ENCODE measurements around the gene PDE1C.

Gene PDE1C

DNA sequence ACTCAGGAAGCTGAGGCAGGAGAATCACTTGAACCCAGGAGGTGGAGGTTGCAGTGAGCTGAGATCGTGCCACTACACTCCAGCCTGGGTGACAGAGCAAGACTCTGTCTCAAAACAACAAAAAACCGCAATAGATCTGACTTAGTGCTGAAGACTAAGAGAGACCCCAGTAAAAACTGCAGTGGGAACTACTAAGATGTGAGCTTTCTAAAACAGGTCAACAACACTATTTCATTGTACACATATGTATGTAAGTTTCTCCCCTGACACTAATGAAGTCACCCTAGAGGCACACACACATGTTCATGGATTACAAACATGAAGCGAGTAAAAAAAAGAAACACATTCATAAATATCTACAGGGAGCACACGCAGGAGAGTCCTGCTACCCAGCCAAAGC, 68.3 kb downstream of the PDE1C start:
- no peak for DNase-seq (ENCODE audit: extremely low spot score)
- TF ChIP-seq LEF1 (IDR thresholded peaks at IDR 0.05; ENCODE audit: borderline replicate concordance) (no peak), ELF4 (IDR thresholded peaks at IDR 0.05) (no peak), SP1 (IDR thresholded peaks at IDR 0.05) (no peak), SUZ12 (IDR thresholded peaks at IDR 0.05) (no peak), HDGF (IDR thresholded peaks at IDR 0.05; ENCODE audit: borderline replicate concordance) (no peak), ZNF384 (IDR thresholded peaks at IDR 0.05) (no peak), ARNT (IDR thresholded peaks at IDR 0.05) (no peak), FOXA1 (IDR thresholded peaks at IDR 0.05) (no peak), FOXM1 (IDR thresholded peaks at IDR 0.05; ENCODE audit: borderline replicate concordance) (no peak), FOXK2 (IDR thresholded peaks at IDR 0.05) (no peak), TARDBP (IDR thresholded peaks at IDR 0.05) (no peak), L3MBTL2 (conservative IDR thresholded peaks at IDR 0.05) (no peak)
- TF ChIP-seq, protein P1, sequence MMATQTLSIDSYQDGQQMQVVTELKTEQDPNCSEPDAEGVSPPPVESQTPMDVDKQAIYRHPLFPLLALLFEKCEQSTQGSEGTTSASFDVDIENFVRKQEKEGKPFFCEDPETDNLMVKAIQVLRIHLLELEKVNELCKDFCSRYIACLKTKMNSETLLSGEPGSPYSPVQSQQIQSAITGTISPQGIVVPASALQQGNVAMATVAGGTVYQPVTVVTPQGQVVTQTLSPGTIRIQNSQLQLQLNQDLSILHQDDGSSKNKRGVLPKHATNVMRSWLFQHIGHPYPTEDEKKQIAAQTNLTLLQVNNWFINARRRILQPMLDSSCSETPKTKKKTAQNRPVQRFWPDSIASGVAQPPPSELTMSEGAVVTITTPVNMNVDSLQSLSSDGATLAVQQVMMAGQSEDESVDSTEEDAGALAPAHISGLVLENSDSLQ (IDR thresholded peaks at IDR 0.05) = no peak
- ChIA-PET POLR2A (no interaction called here), CTCF (no interaction called here)

DNA sequence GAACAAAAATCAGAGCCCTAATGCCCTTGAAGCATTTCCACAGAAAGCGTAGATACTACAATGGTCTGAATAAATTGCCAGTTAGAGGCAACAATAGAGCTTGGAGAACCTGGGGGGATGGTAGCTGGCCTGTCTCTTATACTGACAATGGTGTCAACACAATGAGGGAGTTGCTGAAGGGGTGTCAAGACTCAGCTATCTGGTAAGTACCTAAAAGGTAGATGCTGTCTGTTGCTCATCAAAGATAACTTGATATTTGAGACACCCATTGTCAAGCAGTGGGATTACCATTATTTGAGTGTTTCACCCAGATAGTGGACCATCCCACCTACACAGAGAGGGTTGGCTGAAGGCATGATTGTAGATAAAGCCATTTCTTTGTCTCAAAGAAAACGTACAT, 72.8 kb downstream of the PDE1C start:
- POLR2A ChIA-PET = no interaction called here
- CTCF ChIA-PET = no interaction called here
- TF ChIP-seq SUZ12 (IDR thresholded peaks at IDR 0.05) = no peak
- no peak for TF ChIP-seq CTBP1 (IDR thresholded peaks at IDR 0.05; ENCODE audit: borderline replicate concordance)
- TF ChIP-seq ZNF384 (IDR thresholded peaks at IDR 0.05) = no peak
- TF ChIP-seq LEF1 (IDR thresholded peaks at IDR 0.05; ENCODE audit: borderline replicate concordance) = no peak
- TF ChIP-seq L3MBTL2 (conservative IDR thresholded peaks at IDR 0.05) = no peak
- TF ChIP-seq BHLHE40 (IDR thresholded peaks at IDR 0.05; ENCODE audit: borderline replicate concordance) = no peak
- no peak for TF ChIP-seq FOXA1 (IDR thresholded peaks at IDR 0.05)
- DNase-seq (ENCODE audit: extremely low spot score) = no peak

DNA sequence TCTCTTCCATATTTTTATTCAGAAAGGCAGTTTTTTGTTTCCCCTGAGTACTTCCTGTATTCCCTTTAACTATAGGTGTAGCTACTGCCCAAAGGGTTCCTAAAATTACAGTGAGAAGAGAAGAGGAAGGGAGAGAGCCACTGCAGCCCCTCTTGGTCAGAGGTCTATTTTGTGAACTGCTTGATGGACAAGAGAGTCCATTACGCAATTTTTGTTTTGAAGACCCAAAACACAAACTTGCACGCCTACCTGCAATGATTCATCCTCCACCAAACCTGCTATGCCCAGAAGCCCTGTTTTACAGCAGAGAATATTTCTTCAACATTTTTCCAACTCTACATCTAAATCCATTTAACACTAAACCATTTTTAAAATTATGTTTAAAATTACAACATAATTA, 75.1 kb downstream of the PDE1C start:
- ChIA-PET POLR2A (no interaction called here), CTCF (no interaction called here)
- TF ChIP-seq SUZ12 (IDR thresholded peaks at IDR 0.05) = no peak
- TF ChIP-seq LEF1 (IDR thresholded peaks at IDR 0.05; ENCODE audit: borderline replicate concordance) = no peak
- TF ChIP-seq, protein P1 (IDR thresholded peaks at IDR 0.05) = no peak
- no peak for TF ChIP-seq ELF4 (IDR thresholded peaks at IDR 0.05)
- TF ChIP-seq L3MBTL2 (conservative IDR thresholded peaks at IDR 0.05) = no peak
- TF ChIP-seq ZNF384 (IDR thresholded peaks at IDR 0.05) = no peak
- TF ChIP-seq SP1 (IDR thresholded peaks at IDR 0.05) = no peak
- no peak for TF ChIP-seq BHLHE40 (IDR thresholded peaks at IDR 0.05; ENCODE audit: borderline replicate concordance)
- no peak for TF ChIP-seq ARNT (IDR thresholded peaks at IDR 0.05)
- no peak for TF ChIP-seq FOXA1 (IDR thresholded peaks at IDR 0.05)
- TF ChIP-seq CTBP1 (IDR thresholded peaks at IDR 0.05; ENCODE audit: borderline replicate concordance) = no peak
- TF ChIP-seq NFRKB (IDR thresholded peaks at IDR 0.05) = no peak
- no peak for TF ChIP-seq FOXM1 (IDR thresholded peaks at IDR 0.05; ENCODE audit: borderline replicate concordance)
- no peak for TF ChIP-seq TARDBP (IDR thresholded peaks at IDR 0.05)
- no peak for TF ChIP-seq HDGF (IDR thresholded peaks at IDR 0.05; ENCODE audit: borderline replicate concordance)
- TF ChIP-seq FOXK2 (IDR thresholded peaks at IDR 0.05) = no peak
- no peak for DNase-seq (ENCODE audit: extremely low spot score)

DNA sequence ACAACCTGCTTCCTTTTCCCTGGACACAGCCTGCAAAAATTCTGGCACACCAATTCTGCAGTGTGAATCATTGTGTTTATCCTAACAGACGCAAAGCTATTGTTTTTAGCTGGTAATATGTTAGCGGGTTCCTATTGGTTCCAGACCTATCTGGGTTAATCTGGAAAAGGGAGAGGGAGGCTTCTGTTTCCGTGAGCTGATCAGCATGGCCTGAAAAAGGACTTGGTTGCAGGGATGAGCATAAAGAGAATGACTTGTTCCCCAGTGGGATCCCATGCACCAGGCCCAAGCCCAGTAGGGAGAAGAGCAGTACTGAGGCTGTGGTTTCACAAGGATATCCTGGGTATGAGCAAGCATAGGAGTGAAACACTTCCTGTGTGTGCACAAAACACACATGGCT, 78.4 kb downstream of the PDE1C start:
- no peak for DNase-seq (ENCODE audit: extremely low spot score)
- ChIA-PET CTCF (no interaction called here), POLR2A (no interaction called here)
- TF ChIP-seq SP1 (IDR thresholded peaks at IDR 0.05) (no peak), SUZ12 (IDR thresholded peaks at IDR 0.05) (no peak), TARDBP (IDR thresholded peaks at IDR 0.05) (no peak), FOXK2 (IDR thresholded peaks at IDR 0.05) (no peak), FOXM1 (IDR thresholded peaks at IDR 0.05; ENCODE audit: borderline replicate concordance) (no peak), ZNF384 (IDR thresholded peaks at IDR 0.05) (no peak), CTBP1 (IDR thresholded peaks at IDR 0.05; ENCODE audit: borderline replicate concordance) (no peak), HDGF (IDR thresholded peaks at IDR 0.05; ENCODE audit: borderline replicate concordance) (no peak), ELF4 (IDR thresholded peaks at IDR 0.05) (no peak), ARNT (IDR thresholded peaks at IDR 0.05) (no peak), FOXA1 (IDR thresholded peaks at IDR 0.05) (no peak), LEF1 (IDR thresholded peaks at IDR 0.05; ENCODE audit: borderline replicate concordance) (no peak), BHLHE40 (IDR thresholded peaks at IDR 0.05; ENCODE audit: borderline replicate concordance) (no peak), NFRKB (IDR thresholded peaks at IDR 0.05) (no peak)
- TF ChIP-seq, protein P1 (IDR thresholded peaks at IDR 0.05) = no peak

DNA sequence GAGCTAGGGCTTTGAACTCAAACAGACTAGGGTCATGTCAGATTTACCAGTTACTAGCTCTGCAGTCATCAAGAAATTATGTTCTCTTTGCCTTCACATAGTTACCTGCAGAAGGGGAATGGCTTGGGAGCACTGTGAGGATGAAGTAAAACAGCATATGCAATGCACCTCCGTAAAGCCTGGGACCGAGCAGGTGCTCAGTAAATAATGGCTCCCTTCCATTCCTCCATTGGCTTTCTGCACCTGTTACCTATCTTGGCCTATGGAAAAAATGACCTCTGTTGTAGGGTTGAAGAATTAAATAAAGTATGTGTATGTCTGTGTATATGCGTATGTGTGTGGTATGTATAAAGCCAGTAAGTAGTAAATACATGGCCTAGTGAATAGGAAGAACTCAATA, 78.8 kb downstream of the PDE1C start:
- DNase-seq (ENCODE audit: extremely low spot score) = no peak
- ChIA-PET POLR2A (no interaction called here), CTCF (no interaction called here)
- TF ChIP-seq, protein P1 (IDR thresholded peaks at IDR 0.05) = no peak
- TF ChIP-seq CTBP1 (IDR thresholded peaks at IDR 0.05; ENCODE audit: borderline replicate concordance) (no peak), SUZ12 (IDR thresholded peaks at IDR 0.05) (no peak), ARNT (IDR thresholded peaks at IDR 0.05) (no peak), HDGF (IDR thresholded peaks at IDR 0.05; ENCODE audit: borderline replicate concordance) (no peak), LEF1 (IDR thresholded peaks at IDR 0.05; ENCODE audit: borderline replicate concordance) (no peak), FOXA1 (IDR thresholded peaks at IDR 0.05) (no peak), SP1 (IDR thresholded peaks at IDR 0.05) (no peak), L3MBTL2 (conservative IDR thresholded peaks at IDR 0.05) (no peak), FOXM1 (IDR thresholded peaks at IDR 0.05; ENCODE audit: borderline replicate concordance) (no peak), NFRKB (IDR thresholded peaks at IDR 0.05) (no peak)
